SK-N-SH (cell line): ENCODE data around the gene MRPS5. TPM values are rescaled to one million over a fixed set of nuclear protein-coding genes. Genes with fewer than 3 reads are reported as not detected.

Experiments
- CTCF ChIA-PET: fragments of 300-600, 350-600 bp; formaldehyde crosslinking; extraction: SDS; loops from one replicate; lab custom pipeline; 2021; lab: Yijun Ruan, JAX
- POLR2A ChIA-PET: fragments of 350-600 bp; sonication (Branson Sonifier 250); formaldehyde crosslinking; extraction: SDS; loops from one replicate; lab custom pipeline; 2020; ENCODE audit warnings: antibody characterized with exemption, inconsistent platforms; lab: Yijun Ruan, JAX
- DNase-seq: peaks from one replicate; pipeline ENCODE4 v3.0.0; 2012
- H2AFZ ChIP-seq: fragments of 200-600 bp; sonication (generic); 2 replicates; pipeline ENCODE4 v1.8.1; 2016; ENCODE audit warnings: antibody characterized with exemption, mild to moderate bottlenecking, low read depth
- H3F3A ChIP-seq: fragments of 200-600 bp; sonication (generic); replicated peaks from 2 replicates; pipeline ENCODE3; 2016; ENCODE audit warnings: antibody characterized with exemption, mild to moderate bottlenecking; ENCODE audit not compliant: insufficient read depth
- H3K27ac ChIP-seq, 2 experiments: fragments of 200-500 bp in 1 of 2; fragments of 200-600 bp in 1 of 2; sonication (Bioruptor generic) in 1 of 2; sonication (generic), shearing (Covaris generic) in 1 of 2; 2 replicates each; pipeline versions ENCODE4 v1.5.1 to v1.6.1; 2014 to 2016; ENCODE audit warnings: low read depth in 2 of 2, inconsistent platforms in 1 of 2, low read length in 1 of 2, mild to moderate bottlenecking in 1 of 2, mixed read lengths in 1 of 2
- H3K27me3 ChIP-seq: fragments of 200-600 bp; sonication (generic), shearing (Covaris generic); 2 replicates; pipeline ENCODE4 v1.6.1; 2016; ENCODE audit warnings: mixed run types; ENCODE audit not compliant: insufficient read depth
- H3K36me3 ChIP-seq, 2 experiments: fragments of 200-500 bp in 1 of 2; fragments of 200-600 bp in 1 of 2; sonication (Bioruptor generic) in 1 of 2; sonication (generic) in 1 of 2; replicated peaks in 1 of 2; 2 replicates each; pipeline versions ENCODE3 to v1.5.1; 2014 to 2016; ENCODE audit warnings: low read length in 1 of 2, mild to moderate bottlenecking in 1 of 2; ENCODE audit not compliant: insufficient read depth in 2 of 2, control insufficient read depth in 1 of 2
- H3K4me1 ChIP-seq, 2 experiments: fragments of 200-500 bp in 1 of 2; fragments of 200-600 bp in 1 of 2; sonication (Bioruptor generic) in 1 of 2; sonication (generic), shearing (Covaris generic) in 1 of 2; 2 replicates each; pipeline versions ENCODE4 v1.5.1 to v1.6.1; 2014 to 2016; ENCODE audit warnings: low read depth in 1 of 2, low read length in 1 of 2, mixed run types in 1 of 2; ENCODE audit not compliant: insufficient read depth in 2 of 2, control insufficient read depth in 1 of 2
- H3K4me2 ChIP-seq: fragments of 200-600 bp; sonication (generic), shearing (Covaris generic); 2 replicates; pipeline ENCODE4 v1.6.1; 2017; ENCODE audit warnings: mixed run types
- H3K4me3 ChIP-seq, 2 experiments: fragments of 200-500 bp in 1 of 2; fragments of 200-600 bp in 1 of 2; sonication (Bioruptor generic) in 1 of 2; sonication (generic), shearing (Covaris generic) in 1 of 2; 2 replicates each; pipeline versions ENCODE4 v1.5.1 to v1.8.1; 2014 to 2016; ENCODE audit warnings: low read depth in 2 of 2, inconsistent platforms in 1 of 2, low read length in 1 of 2, mild to moderate bottlenecking in 1 of 2, mixed read lengths in 1 of 2, moderate library complexity in 1 of 2
- H3K79me2 ChIP-seq: fragments of 200-600 bp; sonication (generic); 2 replicates; pipeline ENCODE4 v1.8.1; 2017; ENCODE audit warnings: mild to moderate bottlenecking; ENCODE audit not compliant: insufficient read depth
- H3K9ac ChIP-seq: fragments of 200-600 bp; sonication (generic); 2 replicates; pipeline ENCODE4 v1.6.1; 2017; ENCODE audit warnings: mixed run types
- H3K9me2 ChIP-seq: fragments of 200-600 bp; sonication (generic); 2 replicates; pipeline ENCODE4 v1.6.1; 2017; ENCODE audit warnings: mixed run types
- H3K9me3 ChIP-seq: fragments of 200-600 bp; sonication (generic); 2 replicates; pipeline ENCODE4 v1.6.1; 2017; ENCODE audit warnings: mixed run types, mild to moderate bottlenecking, moderate library complexity
- H4K20me1 ChIP-seq: fragments of 200-600 bp; sonication (generic); 2 replicates; pipeline ENCODE4 v1.6.1; 2017; ENCODE audit warnings: mild to moderate bottlenecking, mixed run types; ENCODE audit not compliant: insufficient read depth
- CTCF ChIP-seq: fragments of 200-600 bp; sonication (generic); IDR thresholded peaks from 2 replicates; pipeline ENCODE4 v1.6.1; 2017; ENCODE audit warnings: antibody characterized with exemption, mild to moderate bottlenecking, moderate library complexity
- ELF1 ChIP-seq: IDR thresholded peaks from 2 replicates; pipeline ENCODE4 v1.4.0; 2012
- EP300 ChIP-seq, 2 experiments: IDR thresholded peaks; 2 replicates each; pipeline versions ENCODE4 v1.4.0 to v1.6.1; 2012; ENCODE audit warnings: borderline replicate concordance in 1 of 2, low read depth in 1 of 2, low read length in 1 of 2
- EZH2phosphoT487 ChIP-seq: fragments of 200-600 bp; sonication (generic); IDR thresholded peaks from 2 replicates; pipeline ENCODE4 v1.6.1; 2017; ENCODE audit warnings: low read depth, mixed run types, mild to moderate bottlenecking, antibody characterized with exemption, moderate library complexity, borderline replicate concordance
- FOSL2 ChIP-seq: IDR thresholded peaks from 2 replicates; pipeline ENCODE4 v1.4.0; 2012; ENCODE audit warnings: low read depth, mild to moderate bottlenecking, moderate library complexity, borderline replicate concordance
- GATA2 ChIP-seq: sonication (generic); formaldehyde crosslinking; IDR thresholded peaks from 2 replicates; pipeline ENCODE4 v1.5.0; 2020; ENCODE audit warnings: mild to moderate bottlenecking, missing genetic modification reagents
- JUND ChIP-seq: IDR thresholded peaks from 2 replicates; pipeline ENCODE4 v1.4.0; 2012
- MAX ChIP-seq: IDR thresholded peaks from 2 replicates; pipeline ENCODE4 v1.4.0; 2012; ENCODE audit warnings: low read depth
- NFIC ChIP-seq: IDR thresholded peaks from 2 replicates; pipeline ENCODE4 v1.4.0; 2012; ENCODE audit warnings: borderline replicate concordance
- NRF1 ChIP-seq: IDR thresholded peaks from 2 replicates; pipeline ENCODE4 v1.6.1; 2012; ENCODE audit warnings: low read depth, mild to moderate bottlenecking, low read length
- POLR2AphosphoS5 ChIP-seq: IDR thresholded peaks from 2 replicates; pipeline ENCODE4 v1.6.1; 2012; ENCODE audit warnings: low read depth, low read length
- RAD21 ChIP-seq: IDR thresholded peaks from 2 replicates; pipeline ENCODE4 v1.6.1; 2012; ENCODE audit warnings: mild to moderate bottlenecking, low read length
- RFX5 ChIP-seq: IDR thresholded peaks from 2 replicates; pipeline ENCODE4 v1.6.1; 2012; ENCODE audit warnings: mild to moderate bottlenecking, improper control_type of control experiment, low read length
- RXRA ChIP-seq: IDR thresholded peaks from 2 replicates; pipeline ENCODE4 v1.4.0; 2012; ENCODE audit warnings: low read depth, mild to moderate bottlenecking, borderline replicate concordance
- SIN3A ChIP-seq: IDR thresholded peaks from 2 replicates; pipeline ENCODE4 v1.6.1; 2012; ENCODE audit warnings: low read depth, mild to moderate bottlenecking, low read length, moderate library complexity, borderline replicate concordance
- SMC3 ChIP-seq: IDR thresholded peaks from 2 replicates; pipeline ENCODE4 v1.6.1; 2012; ENCODE audit warnings: low read depth, low read length, improper control_type of control experiment
- TCF12 ChIP-seq: IDR thresholded peaks from 2 replicates; pipeline ENCODE4 v1.4.0; 2012
- TEAD4 ChIP-seq: IDR thresholded peaks from 2 replicates; pipeline ENCODE4 v1.4.0; 2012; ENCODE audit warnings: mild to moderate bottlenecking, borderline replicate concordance; ENCODE audit not compliant: insufficient read depth
- YY1 ChIP-seq: IDR thresholded peaks from 2 replicates; pipeline ENCODE4 v1.4.0; 2012; ENCODE audit warnings: low read depth, mild to moderate bottlenecking
- WGBS: methylation state at CpG from one replicate; pipeline ENCODE4 v1.1.6; 2017; ENCODE audit warnings: low lambda C conversion rate; 5-methylcytosine and 5-hydroxymethylcytosine counted together
- polyA plus RNA-seq, 3 experiments: library from polyadenylated mRNA; depleted of rRNA; stranded (reverse); fragments of >200 nt; gene quantifications; 2 replicates each; pipeline ENCODE4 v1.2.3, GENCODE V29; 2012
- TF ChIP-seq, protein P1 (sequence below): fragments of 150-350 bp; IDR thresholded peaks from 2 replicates; pipeline ENCODE4 v1.6.1; 2016; ENCODE audit warnings: mild to moderate bottlenecking, low read depth, low read length
- TF ChIP-seq, protein P2 (sequence below): IDR thresholded peaks from 2 replicates; pipeline ENCODE4 v1.6.1; 2012; ENCODE audit warnings: mild to moderate bottlenecking, low read depth, low read length, moderate library complexity
- TF ChIP-seq, protein P3 (sequence below): fragments of 150-350 bp; IDR thresholded peaks from 2 replicates; pipeline ENCODE4 v1.6.1; 2017; ENCODE audit warnings: antibody characterized with exemption, low read length, low read depth, borderline replicate concordance

MRPS5 gene
- polyA plus RNA-seq, 1 of the 3 experiments (the other 2 are of a cell fraction): 32.8 TPM

- H3F3A ChIP-seq: no peaks in the 10 kb centered on the region
- no peaks in the 10 kb centered on the region for H3K4me1 ChIP-seq
- 95% methylated on average over 2 of the region's 2 CpGs for WGBS
- POLR2A ChIA-PET: no interaction called here
- CTCF ChIA-PET: interaction anchor here (1.5 to 1.6 kb wide), 2 partner anchors 21 to 33 kb away, joined by 3 to 5 read pairs; no protein-coding TSS in a partner anchor
- H3K27ac ChIP-seq: no peak overlapping the region
- DNase-seq: no peak
- no peak overlapping the region for H3K9ac ChIP-seq
- H4K20me1 ChIP-seq: no peaks in the 10 kb centered on the region
- H3K27me3 ChIP-seq: peaks cover 18% of the 10 kb centered on the region
- no peaks in the 10 kb centered on the region for H3K9me3 ChIP-seq
- H3K4me3 ChIP-seq: no peak overlapping the region
- peaks cover 17 to 25% of the 10 kb centered on the region in 2 experiments for H3K36me3 ChIP-seq
- no peaks in the 10 kb centered on the region for H3K9me2 ChIP-seq
- H3K79me2 ChIP-seq: no peaks in the 10 kb centered on the region
- H3K4me2 ChIP-seq: no peak overlapping the region
- H2AFZ ChIP-seq: no peak overlapping the region
- TF ChIP-seq TCF12 (no peak), RAD21 (no peak), NFIC (no peak), RFX5 (no peak), ELF1 (no peak), EP300 (IDR thresholded peaks at IDR 0.05; ENCODE audit: borderline replicate concordance in 1 of 2, low read depth in 1 of 2, low read length in 1 of 2) (no peak), JUND (no peak)
- TF ChIP-seq, protein P1, sequence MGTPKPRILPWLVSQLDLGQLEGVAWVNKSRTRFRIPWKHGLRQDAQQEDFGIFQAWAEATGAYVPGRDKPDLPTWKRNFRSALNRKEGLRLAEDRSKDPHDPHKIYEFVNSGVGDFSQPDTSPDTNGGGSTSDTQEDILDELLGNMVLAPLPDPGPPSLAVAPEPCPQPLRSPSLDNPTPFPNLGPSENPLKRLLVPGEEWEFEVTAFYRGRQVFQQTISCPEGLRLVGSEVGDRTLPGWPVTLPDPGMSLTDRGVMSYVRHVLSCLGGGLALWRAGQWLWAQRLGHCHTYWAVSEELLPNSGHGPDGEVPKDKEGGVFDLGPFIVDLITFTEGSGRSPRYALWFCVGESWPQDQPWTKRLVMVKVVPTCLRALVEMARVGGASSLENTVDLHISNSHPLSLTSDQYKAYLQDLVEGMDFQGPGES: no peak
These were observed 39.1 kb downstream of the MRPS5 start for GRCh38 chr2:95082477-95082876.

- Histone ChIP-seq H3K9me3 (no peaks in the 10 kb centered on the region), H3K4me2 (no peak overlapping the region), H3F3A (no peaks in the 10 kb centered on the region), H3K27me3 (peaks cover 49% of the 10 kb centered on the region), H3K36me3 (no peaks in the 10 kb centered on the region), H4K20me1 (no peaks in the 10 kb centered on the region), H2AFZ (no peak overlapping the region), H3K9ac (no peak overlapping the region), H3K27ac (no peak overlapping the region), H3K4me3 (no peak overlapping the region), H3K4me1 (peaks cover 0 to 7% of the 10 kb centered on the region in 2 experiments; a peak in 1 of 4 replicates), H3K9me2 (no peaks in the 10 kb centered on the region), H3K79me2 (no peaks in the 10 kb centered on the region)
- ChIA-PET CTCF (interaction anchor here (0.7 to 6.8 kb wide), 12 partner anchors 9 to 220 kb away, joined by 3 to 65 read pairs (median 3); partner anchors contain the start of gene MAL), POLR2A (no interaction called here)
- DNase-seq: no peak
- 36% methylated on average over 7 of the region's 7 CpGs for WGBS
- TF ChIP-seq GATA2 (CRISPR knock-in tag): no peak
- TF ChIP-seq TEAD4: no peak
- TF ChIP-seq RXRA: no peak
- TF ChIP-seq CTCF: no peak
- no peak for TF ChIP-seq SIN3A
- no peak for TF ChIP-seq NRF1
- TF ChIP-seq POLR2AphosphoS5: no peak
- TF ChIP-seq YY1: no peak
- TF ChIP-seq MAX: no peak
- TF ChIP-seq, protein P2, sequence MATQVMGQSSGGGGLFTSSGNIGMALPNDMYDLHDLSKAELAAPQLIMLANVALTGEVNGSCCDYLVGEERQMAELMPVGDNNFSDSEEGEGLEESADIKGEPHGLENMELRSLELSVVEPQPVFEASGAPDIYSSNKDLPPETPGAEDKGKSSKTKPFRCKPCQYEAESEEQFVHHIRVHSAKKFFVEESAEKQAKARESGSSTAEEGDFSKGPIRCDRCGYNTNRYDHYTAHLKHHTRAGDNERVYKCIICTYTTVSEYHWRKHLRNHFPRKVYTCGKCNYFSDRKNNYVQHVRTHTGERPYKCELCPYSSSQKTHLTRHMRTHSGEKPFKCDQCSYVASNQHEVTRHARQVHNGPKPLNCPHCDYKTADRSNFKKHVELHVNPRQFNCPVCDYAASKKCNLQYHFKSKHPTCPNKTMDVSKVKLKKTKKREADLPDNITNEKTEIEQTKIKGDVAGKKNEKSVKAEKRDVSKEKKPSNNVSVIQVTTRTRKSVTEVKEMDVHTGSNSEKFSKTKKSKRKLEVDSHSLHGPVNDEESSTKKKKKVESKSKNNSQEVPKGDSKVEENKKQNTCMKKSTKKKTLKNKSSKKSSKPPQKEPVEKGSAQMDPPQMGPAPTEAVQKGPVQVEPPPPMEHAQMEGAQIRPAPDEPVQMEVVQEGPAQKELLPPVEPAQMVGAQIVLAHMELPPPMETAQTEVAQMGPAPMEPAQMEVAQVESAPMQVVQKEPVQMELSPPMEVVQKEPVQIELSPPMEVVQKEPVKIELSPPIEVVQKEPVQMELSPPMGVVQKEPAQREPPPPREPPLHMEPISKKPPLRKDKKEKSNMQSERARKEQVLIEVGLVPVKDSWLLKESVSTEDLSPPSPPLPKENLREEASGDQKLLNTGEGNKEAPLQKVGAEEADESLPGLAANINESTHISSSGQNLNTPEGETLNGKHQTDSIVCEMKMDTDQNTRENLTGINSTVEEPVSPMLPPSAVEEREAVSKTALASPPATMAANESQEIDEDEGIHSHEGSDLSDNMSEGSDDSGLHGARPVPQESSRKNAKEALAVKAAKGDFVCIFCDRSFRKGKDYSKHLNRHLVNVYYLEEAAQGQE: no peak
- no peak for TF ChIP-seq SMC3
- no peak for TF ChIP-seq EZH2phosphoT487
- TF ChIP-seq FOSL2: no peak
- no peak for TF ChIP-seq JUND
- TF ChIP-seq, protein P3, sequence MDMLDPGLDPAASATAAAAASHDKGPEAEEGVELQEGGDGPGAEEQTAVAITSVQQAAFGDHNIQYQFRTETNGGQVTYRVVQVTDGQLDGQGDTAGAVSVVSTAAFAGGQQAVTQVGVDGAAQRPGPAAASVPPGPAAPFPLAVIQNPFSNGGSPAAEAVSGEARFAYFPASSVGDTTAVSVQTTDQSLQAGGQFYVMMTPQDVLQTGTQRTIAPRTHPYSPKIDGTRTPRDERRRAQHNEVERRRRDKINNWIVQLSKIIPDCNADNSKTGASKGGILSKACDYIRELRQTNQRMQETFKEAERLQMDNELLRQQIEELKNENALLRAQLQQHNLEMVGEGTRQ: no peak
These were observed 42.4 kb downstream of the MRPS5 start for GRCh38 chr2:95079199-95079683.
